Activated naive CD4-positive, alpha-beta T cell treated with anti-CD3 and anti-CD28 coated beads, Interleukin-2, amount 50 U/mL, for 72 hours (primary cell): ENCODE data around the gene ZFR2. TPM values are rescaled to one million over a fixed set of nuclear protein-coding genes. Genes with fewer than 3 reads are reported as not detected.
A peak's percentile ranks its signal among the peaks of the same experiment; 100 is the strongest.

Experiments used
- ATAC-seq, 2 donors: fragments of 150-1000 bp; cut with Tn5 transposase; 2 replicates each; pipeline ENCODE4 v1.10.0; 2021; ENCODE audit warnings: mild to moderate bottlenecking in 2 of 2, moderate library complexity in 2 of 2
- DNase-seq, 2 donors: peaks; one replicate each; pipeline ENCODE4 v3.0.0; 2021 to 2022; ENCODE audit warnings: low spot score in 2 of 2
- H3K27ac Mint-ChIP-seq, 2 donors: one replicate each; pipeline ENCODE4 v1.8.0; 2022; ENCODE audit warnings: mild to moderate bottlenecking in 2 of 2, mixed read lengths in 2 of 2
- H3K36me3 Mint-ChIP-seq, 2 donors: one replicate each; pipeline ENCODE4 v1.8.0; 2022; ENCODE audit warnings: mixed read lengths in 2 of 2
- H3K9me3 Mint-ChIP-seq, 2 donors: one replicate each; pipeline ENCODE4 v1.8.0; 2022; ENCODE audit warnings: mixed read lengths in 2 of 2
- total RNA-seq, 2 donors: library from RNA; stranded (reverse); gene quantifications; one replicate each; pipeline ENCODE4 v1.2.3, GENCODE V29; 2022

Gene ZFR2
- total RNA-seq, 2 donors from 2014 or later = 0.11 to 0.70 TPM

DNA sequence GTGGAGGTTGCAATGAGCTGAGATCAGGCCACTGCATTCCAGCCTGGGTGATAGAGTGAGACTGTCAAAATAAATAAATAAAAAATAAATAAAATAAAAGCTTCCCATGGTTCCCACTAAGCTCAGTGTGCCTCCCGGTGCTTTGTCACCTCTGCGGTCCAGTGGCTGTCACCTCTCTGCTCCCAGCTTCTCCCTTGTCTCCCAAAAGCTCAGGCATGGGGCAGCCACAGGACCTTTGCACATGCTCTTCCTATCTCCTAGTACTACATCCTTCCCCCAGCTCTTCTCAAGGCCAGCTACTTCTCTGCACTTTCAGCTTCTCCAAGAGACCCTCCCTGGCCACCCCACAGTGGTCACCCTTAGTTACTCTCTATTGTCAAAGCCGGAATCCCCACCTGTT is 75.0 kb downstream of the ZFR2 start:
- DNase-seq (no peak), ATAC-seq (no peak)
- peaks cover 6 to 15% of the 10 kb centered on the region in 2 donors for H3K36me3 Mint-ChIP-seq
- H3K27ac Mint-ChIP-seq = no peak overlapping the region
- peaks cover 6 to 18% of the 10 kb centered on the region in 2 donors for H3K9me3 Mint-ChIP-seq

DNA sequence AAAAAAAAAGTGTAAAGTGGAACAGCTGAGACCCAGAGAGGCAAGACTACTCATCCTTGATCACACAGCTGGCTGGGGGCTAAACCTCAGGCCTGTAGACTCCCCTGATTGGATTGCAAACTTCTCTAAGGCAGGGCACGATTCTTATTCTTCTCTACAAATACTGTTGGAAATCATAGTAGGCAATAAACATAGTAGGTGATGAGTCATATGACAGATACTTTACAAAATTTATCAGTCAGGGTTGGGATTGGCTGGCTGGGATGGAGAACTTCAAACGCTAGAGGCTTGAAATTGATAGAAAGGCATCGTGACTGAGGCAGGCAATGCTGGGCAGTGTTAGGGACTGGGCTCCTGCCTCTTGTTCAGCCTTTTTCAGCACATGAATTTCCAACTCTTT is 76.7 kb downstream of the ZFR2 start:
- peaks cover 6 to 18% of the 10 kb centered on the region in 2 donors for H3K9me3 Mint-ChIP-seq
- DNase-seq (no peak), ATAC-seq (no peak)
- peaks cover 6 to 13% of the 10 kb centered on the region in 2 donors for H3K36me3 Mint-ChIP-seq
- H3K27ac Mint-ChIP-seq = no peak overlapping the region

- Mint-ChIP-seq H3K9me3 (peaks cover 0 to 10% of the 10 kb centered on the region in 2 donors), H3K27ac (no peak overlapping the region), H3K36me3 (peaks cover 0 to 5% of the 10 kb centered on the region in 2 donors)
- DNase-seq (no peak), ATAC-seq (no peak)
Measured at GRCh38 chr19:3790941-3791340, 77.9 kb downstream of the ZFR2 start.

- ATAC-seq (no peak), DNase-seq (no peak)
- H3K36me3 Mint-ChIP-seq = peaks cover 0 to 5% of the 10 kb centered on the region in 2 donors
- peaks cover 0 to 10% of the 10 kb centered on the region in 2 donors for H3K9me3 Mint-ChIP-seq
- no peak overlapping the region for H3K27ac Mint-ChIP-seq
Measured at GRCh38 chr19:3790209-3790734, 78.6 kb downstream of the ZFR2 start.

GRCh38 chr19:3788996-3789778 is 79.7 kb downstream of the ZFR2 start:
- Mint-ChIP-seq H3K36me3 (peaks cover 0 to 5% of the 10 kb centered on the region in 2 donors), H3K9me3 (peaks cover 0 to 10% of the 10 kb centered on the region in 2 donors), H3K27ac (no peak overlapping the region)
- ATAC-seq = no peak
- DNase-seq = no peak

- peak; percentile 61 to 66 for ATAC-seq
- Mint-ChIP-seq H3K36me3 (peaks cover 15 to 24% of the 10 kb centered on the region in 2 donors), H3K27ac (no peak within 1 kb of the TSS), H3K9me3 (peaks cover 5 to 19% of the 10 kb centered on the region in 2 donors)
- peak in 1 of 2 donors; percentile 31 for DNase-seq
Measured at GRCh38 chr19:3785938-3786824, 82.7 kb downstream of the ZFR2 start, which contains the start of gene MATK. Gene MATK (minus strand): TSS chr19:3786381. CDS start chr19:3785135, 1,246 bp downstream.

- H3K27ac Mint-ChIP-seq = no peak overlapping the region
- H3K9me3 Mint-ChIP-seq = peaks cover 5 to 14% of the 10 kb centered on the region in 2 donors
- DNase-seq (no peak), ATAC-seq (peak; percentile 42)
- H3K36me3 Mint-ChIP-seq = peaks cover 15 to 28% of the 10 kb centered on the region in 2 donors
Measured at GRCh38 chr19:3785451-3785937, 83.3 kb downstream of the ZFR2 start.

DNA sequence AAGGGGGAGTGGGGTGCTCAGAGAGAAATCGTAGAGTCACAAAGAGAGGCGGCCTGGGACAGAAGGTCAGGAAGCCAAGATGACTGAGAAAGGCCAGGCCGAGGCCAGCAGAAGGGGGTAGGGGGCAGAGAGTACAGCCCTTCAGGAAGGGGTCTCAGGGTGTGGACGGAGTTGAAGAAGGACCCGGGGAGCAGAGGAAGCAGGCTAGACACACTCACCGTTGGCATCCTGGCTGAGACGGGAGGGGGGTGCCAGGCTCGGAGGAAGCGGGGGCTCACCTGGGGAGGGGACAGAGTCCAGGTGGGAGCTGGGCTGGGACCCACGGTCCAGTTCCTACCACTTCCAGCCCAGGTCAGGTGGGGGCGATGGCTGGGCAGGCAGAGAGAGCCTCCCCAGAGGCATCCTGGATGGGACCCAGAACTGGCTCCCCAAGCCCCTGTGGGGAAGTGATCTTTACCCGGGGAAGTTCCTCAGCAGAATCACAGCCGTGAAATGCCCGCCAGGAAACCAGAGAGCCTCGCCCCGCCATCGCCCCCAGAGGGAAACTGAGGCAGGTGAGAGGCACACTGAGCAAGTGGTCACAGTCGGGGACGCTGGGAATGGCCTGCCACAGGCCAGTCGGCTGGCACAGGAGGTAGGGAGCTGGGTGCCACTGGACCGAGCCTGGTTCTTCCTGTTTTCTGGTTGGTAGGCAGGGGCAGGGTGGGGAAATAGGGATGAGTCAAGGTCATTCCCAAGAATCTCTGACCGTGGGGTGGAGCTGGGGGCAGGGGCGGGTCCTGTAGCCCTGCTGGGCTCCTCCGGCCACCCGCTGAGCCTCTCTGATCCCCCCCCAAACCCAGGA is 84.0 kb downstream of the ZFR2 start:
- Mint-ChIP-seq H3K36me3 (peaks cover 15 to 28% of the 10 kb centered on the region in 2 donors), H3K9me3 (peaks cover 5 to 14% of the 10 kb centered on the region in 2 donors), H3K27ac (no peak overlapping the region)
- ATAC-seq = peak in 1 of 2 donors; percentile 17
- no peak for DNase-seq

DNA sequence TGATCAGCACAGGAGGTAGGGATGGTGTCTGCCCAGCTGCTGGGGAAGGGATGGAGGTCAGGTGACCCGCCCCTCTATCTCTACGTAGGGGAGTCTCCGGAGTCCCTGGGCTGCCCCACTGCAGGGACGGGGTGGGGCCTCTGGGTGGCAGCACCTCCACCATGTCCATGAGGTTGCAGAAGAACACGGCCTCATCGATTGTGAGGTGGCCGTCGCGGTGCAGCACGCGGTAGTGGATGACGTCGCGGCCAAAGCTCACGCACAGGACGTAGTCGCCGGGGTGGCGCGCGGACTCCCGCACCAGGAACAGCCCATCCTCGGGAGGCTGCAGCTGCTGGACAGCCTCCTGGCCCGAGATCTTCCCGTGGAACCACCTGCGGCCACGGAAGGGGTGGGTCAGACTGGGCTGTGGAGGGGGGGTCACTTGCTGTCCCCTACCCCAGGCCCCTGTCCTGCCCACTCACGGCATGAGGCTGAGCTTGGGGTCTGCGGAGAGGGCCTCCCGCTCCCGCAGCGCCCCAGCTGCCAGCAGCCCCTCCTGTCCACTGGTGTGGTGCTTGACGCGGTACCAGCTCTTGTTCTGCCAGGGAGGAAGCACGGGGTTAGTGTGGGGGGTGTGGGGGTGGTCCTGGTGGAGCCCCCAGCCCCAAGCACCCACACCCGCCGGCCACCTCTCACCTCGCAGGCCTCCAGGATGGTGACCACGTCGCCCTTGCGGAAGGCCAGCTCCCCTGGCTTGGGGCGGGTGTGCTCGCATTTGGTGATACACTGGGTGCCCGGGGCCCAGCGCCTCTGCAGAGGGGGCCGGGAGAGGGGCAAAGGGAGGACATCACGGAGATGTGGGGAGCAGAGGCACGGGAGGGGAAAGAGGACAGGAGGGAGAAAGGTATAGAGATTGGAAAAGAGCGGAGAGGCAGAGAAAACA is 84.9 kb downstream of the ZFR2 start:
- Mint-ChIP-seq H3K27ac (no peak overlapping the region), H3K36me3 (peaks cover 15 to 28% of the 10 kb centered on the region in 2 donors), H3K9me3 (peaks cover 5 to 14% of the 10 kb centered on the region in 2 donors)
- DNase-seq = peak in 1 of 2 donors; percentile 52
- peak in 1 of 2 donors; percentile 35 for ATAC-seq

DNA sequence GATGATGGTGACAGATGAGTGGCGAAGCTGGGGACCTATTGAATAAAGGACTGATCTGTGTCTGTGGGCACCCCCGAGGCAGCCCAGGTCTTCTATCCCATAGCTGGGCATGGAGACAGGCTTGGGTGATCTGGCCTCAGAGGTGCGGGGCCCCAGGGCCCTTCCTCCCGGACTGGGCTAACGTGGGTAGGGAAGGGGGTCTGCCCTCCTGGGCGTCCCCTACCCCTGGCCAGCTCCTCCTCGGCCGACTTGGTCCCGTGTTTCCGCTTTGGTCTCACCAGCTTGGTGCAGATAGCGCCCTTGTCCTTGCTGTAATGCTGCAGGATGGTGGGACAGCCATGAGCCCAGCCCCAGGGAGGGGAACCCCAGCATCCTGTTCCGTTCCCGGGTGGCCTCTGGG is 85.9 kb downstream of the ZFR2 start:
- ATAC-seq (no peak), DNase-seq (no peak)
- H3K27ac Mint-ChIP-seq = no peak overlapping the region
- peaks cover 15 to 28% of the 10 kb centered on the region in 2 donors for H3K36me3 Mint-ChIP-seq
- H3K9me3 Mint-ChIP-seq = peaks cover 5 to 14% of the 10 kb centered on the region in 2 donors

DNA sequence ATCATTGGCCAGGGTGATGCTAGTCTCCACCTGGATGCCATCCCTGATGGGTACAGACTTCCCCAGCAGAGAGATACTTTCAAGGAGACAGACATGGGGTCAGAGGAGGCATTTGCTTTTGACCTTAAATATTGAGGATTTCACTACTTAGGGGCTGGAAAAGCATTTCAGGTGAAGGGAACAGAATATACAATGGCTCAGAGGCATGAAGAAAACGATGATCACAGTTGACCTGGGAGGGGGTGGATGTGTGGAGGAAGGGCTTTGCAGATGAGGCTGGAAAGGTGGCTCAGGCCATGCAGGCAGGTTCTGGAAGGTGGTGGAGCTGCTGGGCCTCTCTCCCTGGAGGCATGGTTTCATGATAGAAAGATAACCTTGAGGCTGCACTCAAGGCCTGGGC is 86.5 kb downstream of the ZFR2 start:
- Mint-ChIP-seq H3K36me3 (peaks cover 15 to 28% of the 10 kb centered on the region in 2 donors), H3K27ac (peak overlapping the region in 1 of 2 donors; percentile 22), H3K9me3 (peaks cover 5 to 14% of the 10 kb centered on the region in 2 donors)
- ATAC-seq (no peak), DNase-seq (no peak)

- H3K36me3 Mint-ChIP-seq = peaks cover 15 to 28% of the 10 kb centered on the region in 2 donors
- DNase-seq (no peak), ATAC-seq (no peak)
- H3K27ac Mint-ChIP-seq = peak overlapping the region in 1 of 2 donors; percentile 22
- peaks cover 5 to 14% of the 10 kb centered on the region in 2 donors for H3K9me3 Mint-ChIP-seq
Measured at GRCh38 chr19:3781603-3782002, 87.2 kb downstream of the ZFR2 start.

DNA sequence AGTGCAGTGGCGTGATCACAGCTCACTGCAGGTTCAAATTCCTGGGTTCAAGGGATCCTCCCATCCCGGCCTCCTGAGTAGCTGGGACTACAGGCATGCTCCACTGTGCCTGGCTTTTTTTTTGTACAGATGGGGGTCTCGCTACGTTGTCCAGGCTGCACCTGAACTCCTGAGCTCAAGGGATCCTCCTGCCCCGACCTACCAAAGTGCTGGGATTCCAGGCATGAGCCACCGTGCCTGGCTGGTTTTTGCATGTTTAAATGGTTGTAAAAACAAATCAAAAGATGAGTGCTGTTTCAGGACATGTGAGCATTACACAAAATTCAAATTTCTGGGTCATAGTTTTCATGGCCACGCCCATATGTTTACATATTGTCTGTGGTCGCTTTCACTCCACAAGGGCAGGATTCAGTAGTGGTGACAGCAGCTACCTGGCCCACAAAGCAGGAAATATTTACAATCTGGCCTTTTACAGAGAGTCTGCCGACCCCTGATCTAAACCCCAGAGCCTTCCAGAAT is 88.0 kb downstream of the ZFR2 start:
- ATAC-seq = no peak
- no peak for DNase-seq
- H3K9me3 Mint-ChIP-seq = peaks cover 5 to 14% of the 10 kb centered on the region in 2 donors
- H3K27ac Mint-ChIP-seq = no peak overlapping the region
- H3K36me3 Mint-ChIP-seq = peaks cover 15 to 28% of the 10 kb centered on the region in 2 donors

DNA sequence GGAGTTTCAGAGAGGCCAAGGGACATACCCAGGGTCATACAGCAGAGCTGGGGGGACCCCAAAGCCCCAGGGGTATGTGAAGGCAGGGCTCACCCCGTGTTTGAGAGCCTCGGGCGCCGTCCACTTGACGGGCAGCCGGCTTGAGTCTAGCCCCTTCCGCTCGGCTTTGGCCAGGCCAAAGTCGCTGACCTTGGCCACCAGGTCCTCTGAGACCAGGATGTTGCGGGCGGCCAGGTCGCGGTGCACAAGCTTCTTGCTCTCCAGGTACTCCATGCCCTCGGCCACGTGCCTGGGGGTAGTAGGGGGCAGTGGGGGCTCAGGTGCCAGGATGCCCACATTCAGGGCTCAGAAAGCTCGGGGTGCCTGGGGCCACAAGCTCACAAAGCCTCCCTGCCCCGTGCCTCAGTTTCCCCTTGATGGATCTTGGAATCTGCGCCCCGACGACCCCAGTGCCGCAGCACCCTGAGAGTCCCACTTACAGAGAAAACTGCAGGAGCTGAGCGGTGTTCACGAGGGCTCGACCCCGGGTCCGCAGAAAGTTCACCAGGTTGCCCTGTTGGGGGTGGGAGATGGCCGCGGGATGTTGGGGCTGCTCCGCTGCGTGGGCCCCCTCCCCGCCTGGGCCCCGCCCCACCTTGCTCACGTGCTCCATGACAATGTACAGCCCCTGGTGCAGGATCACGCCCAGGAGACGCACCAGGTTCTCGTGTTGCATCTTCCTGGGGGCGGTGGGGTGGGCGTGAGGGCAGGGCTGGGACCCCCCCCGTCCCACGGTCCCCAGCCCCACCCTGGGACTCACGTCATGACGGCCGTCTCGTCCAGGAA is 89.7 kb downstream of the ZFR2 start:
- DNase-seq = no peak
- H3K9me3 Mint-ChIP-seq = peaks cover 5 to 14% of the 10 kb centered on the region in 2 donors
- ATAC-seq = no peak
- peaks cover 15 to 28% of the 10 kb centered on the region in 2 donors for H3K36me3 Mint-ChIP-seq
- no peak overlapping the region for H3K27ac Mint-ChIP-seq
